GM19351 (cell line): ENCODE measurements around the gene SIPA1L3.
A peak's percentile ranks its signal among the peaks of the same experiment; 100 is the strongest.
"Not testable (repeated sequence)": the region's sequence is repeated elsewhere in the genome, so short reads cannot be mapped to it uniquely, and the experiment has no call there.

ENCODE experiments used
- ATAC-seq: cut with Tn5 transposase; IDR thresholded peaks from one replicate; pipeline ENCODE4 v1.9.1; 2021; ENCODE audit warnings: mild to moderate bottlenecking, moderate library complexity; ENCODE audit not compliant: unreplicated experiment

SIPA1L3 gene

GRCh38 chr19:38018694-38019395 is 111.8 kb downstream of the SIPA1L3 start:
- ATAC-seq, result no peak

GRCh38 chr19:38019396-38019724 is 112.4 kb downstream of the SIPA1L3 start:
- ATAC-seq, result no peak

GRCh38 chr19:38020311-38020710 is 113.3 kb downstream of the SIPA1L3 start:
- ATAC-seq, result no peak

- ATAC-seq, result no peak
Observed at GRCh38 chr19:38021352-38021751, 114.3 kb downstream of the SIPA1L3 start.

- ATAC-seq, result no peak
Observed at GRCh38 chr19:38022791-38023670, 116.0 kb downstream of the SIPA1L3 start.

- no peak for ATAC-seq
Observed at GRCh38 chr19:38023671-38024541, 116.9 kb downstream of the SIPA1L3 start.

GRCh38 chr19:38024992-38025908 is 118.2 kb downstream of the SIPA1L3 start:
- no peak for ATAC-seq

- ATAC-seq, result no peak
Observed at GRCh38 chr19:38025909-38026307, 118.9 kb downstream of the SIPA1L3 start.

- no peak for ATAC-seq
Observed at GRCh38 chr19:38028913-38029510, 122.0 kb downstream of the SIPA1L3 start.

- not testable (repeated sequence) for ATAC-seq
Observed at GRCh38 chr19:38030001-38030400, 123.0 kb downstream of the SIPA1L3 start.

- no peak for ATAC-seq
Observed at GRCh38 chr19:38030686-38031422, 123.8 kb downstream of the SIPA1L3 start.

GRCh38 chr19:38031423-38031770 is 124.4 kb downstream of the SIPA1L3 start:
- no peak for ATAC-seq

- no peak for ATAC-seq
Observed at GRCh38 chr19:38032151-38032550, 125.1 kb downstream of the SIPA1L3 start.

- ATAC-seq, result no peak
Observed at GRCh38 chr19:38032951-38033350, 125.9 kb downstream of the SIPA1L3 start.

GRCh38 chr19:38033658-38034491 is 126.9 kb downstream of the SIPA1L3 start:
- ATAC-seq, result peak; percentile 82

- no peak for ATAC-seq
Observed at GRCh38 chr19:38034492-38034860, 127.5 kb downstream of the SIPA1L3 start.

GRCh38 chr19:38035515-38036495 is 128.8 kb downstream of the SIPA1L3 start:
- no peak for ATAC-seq
